Large intestine (tissue), 3 donors: Measurements from ENCODE around the gene PACSIN1. TPM values are rescaled to one million over a fixed set of nuclear protein-coding genes. Genes with fewer than 3 reads are reported as not detected.
A peak's percentile ranks its signal among the peaks of the same experiment; 100 is the strongest.

ENCODE experiments used
- DNase-seq, 2 donors: peaks; one replicate each; pipeline versions ENCODE4 v3.0.0 to v3.0.0-alpha.2; 2013
- H3K27ac ChIP-seq: one replicate; pipeline ENCODE4 v1.5.1; 2013; ENCODE audit warnings: low read length
- H3K27me3 ChIP-seq: 2 replicates; pipeline ENCODE4 v1.6.1; 2013; ENCODE audit warnings: low read length; ENCODE audit not compliant: control insufficient read depth, insufficient read depth
- H3K36me3 ChIP-seq: 2 replicates; pipeline ENCODE4 v1.6.1; 2013; ENCODE audit warnings: low read length; ENCODE audit not compliant: control insufficient read depth, insufficient read depth
- H3K4me1 ChIP-seq: one replicate; pipeline ENCODE4 v1.6.1; 2013; ENCODE audit warnings: low read length; ENCODE audit not compliant: control insufficient read depth, insufficient read depth
- H3K4me3 ChIP-seq: one replicate; pipeline ENCODE4 v1.5.1; 2013; ENCODE audit warnings: low read length
- H3K9me3 ChIP-seq: one replicate; pipeline ENCODE4 v1.6.1; 2013; ENCODE audit warnings: mild to moderate bottlenecking, low read depth, low read length, moderate library complexity; ENCODE audit not compliant: control insufficient read depth
- WGBS: methylation state at CpG from one replicate; pipeline ENCODE4 v1.1.5; 2013; ENCODE audit warnings: low lambda C conversion rate; ENCODE audit not compliant: insufficient coverage; 5-methylcytosine and 5-hydroxymethylcytosine counted together
- polyA plus RNA-seq: library from polyadenylated mRNA; unstranded; fragments of 120-200 nt; gene quantifications from one replicate; pipeline ENCODE4 v1.2.1, GENCODE V29; 2013

The PACSIN1 gene
- polyA plus RNA-seq, 1 donor: 0.33 TPM

DNA sequence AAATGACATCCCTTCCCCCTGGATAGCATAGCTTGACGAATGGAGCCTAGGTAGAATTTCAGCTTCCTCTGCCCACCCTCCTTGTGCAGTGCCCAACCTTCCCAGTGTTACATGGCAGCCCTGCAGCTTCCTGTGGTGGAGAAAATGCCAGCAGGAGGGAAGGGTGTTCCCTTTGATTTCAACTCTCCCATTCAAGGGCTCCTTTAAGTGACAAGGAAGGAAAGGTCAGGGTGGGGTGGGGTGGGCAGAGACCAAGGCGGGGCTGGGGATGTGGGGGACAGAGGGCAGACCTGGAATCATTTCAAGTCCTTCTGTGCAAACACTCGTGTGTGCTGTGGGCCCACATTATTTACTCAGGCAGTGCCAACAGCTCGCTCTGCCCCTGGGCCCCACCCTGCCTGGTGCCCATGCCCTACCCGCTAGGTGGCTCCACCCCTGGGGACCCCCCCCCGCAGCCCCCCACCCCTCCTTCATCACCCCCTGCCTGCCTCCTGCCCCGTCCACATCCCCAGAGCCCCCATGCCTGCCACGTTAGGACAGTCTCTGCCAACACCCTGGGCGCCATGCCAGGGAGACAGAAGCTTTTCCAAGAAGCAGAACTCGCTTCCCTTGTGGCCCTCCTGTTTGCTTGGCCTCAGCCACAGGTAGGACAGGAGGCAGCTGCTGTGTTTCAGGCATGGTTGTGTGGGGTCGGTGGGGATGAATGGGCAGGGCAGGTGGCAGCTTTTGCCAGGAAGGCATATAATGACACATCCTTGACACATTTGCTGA is 80.9 kb downstream of the PACSIN1 start:
- no CpG with 5 or more reads among the region's 11 CpGs for WGBS
- Histone ChIP-seq H3K27ac (no peak overlapping the region), H3K4me1 (peaks cover 10% of the 10 kb centered on the region), H3K27me3 (no peaks in the 10 kb centered on the region), H3K36me3 (no peaks in the 10 kb centered on the region), H3K4me3 (no peak overlapping the region), H3K9me3 (no peaks in the 10 kb centered on the region)
- peak in 1 of 2 donors; percentile 39 for DNase-seq

DNA sequence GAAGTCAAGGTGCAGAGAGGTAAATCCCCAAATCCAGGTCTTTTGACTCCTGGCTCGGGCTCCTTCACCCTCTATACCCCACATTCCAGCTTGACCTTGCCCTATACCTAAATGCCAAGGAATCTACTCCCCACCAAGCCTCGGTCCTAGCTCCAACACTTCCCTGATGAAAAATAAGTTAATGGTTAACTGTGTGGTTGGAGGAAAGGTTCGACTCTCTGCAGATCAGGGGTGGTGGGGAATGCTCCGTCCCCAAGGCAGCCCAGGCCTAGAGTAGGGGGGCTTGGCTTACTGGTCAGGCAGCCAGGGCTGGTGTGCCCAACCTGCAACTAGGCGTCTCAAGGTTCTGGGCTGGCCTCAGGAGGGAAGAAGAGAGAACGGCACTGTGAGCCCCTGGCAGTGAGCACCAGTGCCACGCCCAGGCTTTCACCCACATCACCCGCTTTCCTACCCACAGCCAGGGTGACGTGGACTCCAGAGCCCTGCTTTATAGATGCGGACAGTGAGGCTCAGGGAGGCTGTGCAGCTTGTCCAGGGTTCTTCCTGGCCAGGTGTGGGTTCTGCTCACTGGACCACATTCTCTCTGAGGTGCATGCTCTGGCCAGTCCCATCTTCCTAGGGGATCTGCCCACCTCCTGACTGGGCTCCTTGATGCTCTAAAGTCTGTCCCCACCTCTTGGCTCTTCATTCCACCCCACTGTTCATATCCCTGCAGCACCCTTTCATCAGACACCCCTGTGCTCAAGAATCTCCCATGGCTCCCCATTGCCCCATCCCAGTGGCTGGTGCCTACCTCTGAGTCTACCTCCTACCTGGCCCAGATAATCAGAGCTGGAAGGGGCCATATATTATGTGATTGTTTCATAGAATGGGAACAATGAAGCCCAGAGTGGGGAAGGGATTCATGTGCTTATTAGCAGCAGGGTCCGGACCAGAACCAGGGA is 82.1 kb downstream of the PACSIN1 start:
- H3K4me1 ChIP-seq: peaks cover 10% of the 10 kb centered on the region
- H3K27me3 ChIP-seq: no peaks in the 10 kb centered on the region
- no peak overlapping the region for H3K27ac ChIP-seq
- WGBS: 100% methylated on average over 1 of the region's 11 CpGs
- H3K4me3 ChIP-seq: no peak overlapping the region
- no peaks in the 10 kb centered on the region for H3K9me3 ChIP-seq
- DNase-seq: no peak
- H3K36me3 ChIP-seq: no peaks in the 10 kb centered on the region

DNA sequence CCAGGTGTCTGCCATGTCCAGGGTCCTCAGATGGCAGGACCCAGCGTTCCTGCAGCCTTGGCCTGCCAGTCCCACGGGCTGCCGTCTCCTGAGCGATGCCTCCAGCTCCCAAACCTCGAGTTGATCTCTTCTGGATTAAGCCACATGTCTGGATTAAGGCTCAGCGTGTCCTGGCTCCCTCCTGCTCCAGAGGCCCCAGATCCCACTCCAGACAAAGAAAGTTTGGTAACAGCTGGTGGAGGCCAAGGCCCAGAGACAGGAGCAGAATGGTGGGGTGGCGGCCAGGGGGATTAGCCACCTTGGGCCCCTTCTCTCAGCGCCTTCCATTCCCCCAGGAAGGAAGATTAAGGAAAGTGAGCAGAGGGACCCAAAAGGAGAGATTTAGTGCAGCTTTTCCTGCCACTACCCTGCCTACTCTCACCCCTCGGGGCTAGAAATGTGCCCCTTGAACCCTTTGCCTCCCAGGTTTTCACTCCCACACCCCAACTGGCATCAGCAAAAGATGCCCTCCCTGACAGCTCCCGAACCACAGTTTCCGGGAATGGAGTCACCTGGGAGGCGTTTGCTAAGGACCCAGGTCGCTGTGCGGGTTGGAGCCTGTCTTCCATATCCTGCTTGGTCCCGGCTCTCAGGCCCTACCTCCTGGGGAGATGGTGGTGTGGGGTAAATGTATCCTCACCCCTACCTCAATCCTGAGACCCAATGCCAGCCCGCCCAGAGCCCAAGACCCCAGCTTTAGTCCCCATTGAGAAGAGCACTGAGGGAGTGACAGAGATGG is 83.3 kb downstream of the PACSIN1 start:
- no CpG with 5 or more reads among the region's 16 CpGs for WGBS
- no peak overlapping the region for H3K27ac ChIP-seq

DNA sequence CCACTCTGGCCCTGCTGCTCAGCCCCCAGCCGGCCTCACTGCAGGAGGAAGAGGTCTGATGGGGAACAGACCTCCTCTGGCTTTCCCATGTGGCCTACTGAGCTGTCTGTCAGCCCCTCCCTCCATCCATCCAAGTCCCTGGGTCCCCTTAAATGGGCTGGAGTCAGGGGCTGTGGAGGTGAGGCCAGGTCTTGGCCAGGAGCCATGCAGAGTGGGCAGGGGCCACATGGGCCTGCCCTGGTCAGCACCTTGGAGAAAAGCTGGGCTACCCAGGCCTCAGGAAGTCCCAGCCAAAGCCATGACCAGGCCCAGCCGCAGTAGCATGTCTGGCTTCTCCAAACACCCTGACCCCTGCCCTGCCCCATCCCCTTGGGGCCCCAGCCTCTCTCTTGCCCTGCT is 83.9 kb downstream of the PACSIN1 start:
- H3K27me3 ChIP-seq: no peaks in the 10 kb centered on the region
- no peak for DNase-seq
- no peaks in the 10 kb centered on the region for H3K36me3 ChIP-seq
- H3K9me3 ChIP-seq: no peaks in the 10 kb centered on the region
- H3K4me3 ChIP-seq: no peak overlapping the region
- WGBS: no CpG with 5 or more reads among the region's 2 CpGs
- H3K4me1 ChIP-seq: peaks cover 10% of the 10 kb centered on the region
- H3K27ac ChIP-seq: no peak overlapping the region

More for the DNA sequence above, 83.3 kb downstream of the PACSIN1 start:
- Histone ChIP-seq H3K4me3 (no peak overlapping the region), H3K9me3 (no peaks in the 10 kb centered on the region), H3K4me1 (peaks cover 10% of the 10 kb centered on the region), H3K27me3 (no peaks in the 10 kb centered on the region), H3K36me3 (no peaks in the 10 kb centered on the region)
- no peak for DNase-seq

DNA sequence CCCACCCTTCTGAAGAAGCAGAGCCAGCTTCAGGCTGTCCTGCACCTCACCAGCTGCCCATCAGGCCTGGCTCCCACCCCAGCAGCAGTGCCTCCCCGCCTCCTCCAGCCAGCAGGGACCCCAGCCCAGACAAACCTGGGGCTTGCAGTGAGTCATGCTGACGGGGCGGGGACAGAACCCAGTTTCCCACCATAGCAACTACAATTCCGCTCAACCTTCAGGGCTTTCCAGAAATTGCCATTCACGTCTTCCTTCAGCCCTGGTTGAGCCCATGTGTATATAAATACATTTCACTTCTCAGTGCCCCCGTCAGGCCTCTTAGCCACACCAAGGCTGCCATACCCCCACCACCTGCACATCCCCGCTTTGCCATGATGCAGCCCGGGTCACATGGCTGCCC is 85.8 kb downstream of the PACSIN1 start:
- H3K27ac ChIP-seq: no peak overlapping the region
- peaks cover 8% of the 10 kb centered on the region for H3K4me1 ChIP-seq
- H3K9me3 ChIP-seq: no peaks in the 10 kb centered on the region
- DNase-seq: no peak
- no peak overlapping the region for H3K4me3 ChIP-seq
- H3K27me3 ChIP-seq: no peaks in the 10 kb centered on the region
- no CpG with 5 or more reads among the region's 8 CpGs for WGBS
- H3K36me3 ChIP-seq: no peaks in the 10 kb centered on the region

DNA sequence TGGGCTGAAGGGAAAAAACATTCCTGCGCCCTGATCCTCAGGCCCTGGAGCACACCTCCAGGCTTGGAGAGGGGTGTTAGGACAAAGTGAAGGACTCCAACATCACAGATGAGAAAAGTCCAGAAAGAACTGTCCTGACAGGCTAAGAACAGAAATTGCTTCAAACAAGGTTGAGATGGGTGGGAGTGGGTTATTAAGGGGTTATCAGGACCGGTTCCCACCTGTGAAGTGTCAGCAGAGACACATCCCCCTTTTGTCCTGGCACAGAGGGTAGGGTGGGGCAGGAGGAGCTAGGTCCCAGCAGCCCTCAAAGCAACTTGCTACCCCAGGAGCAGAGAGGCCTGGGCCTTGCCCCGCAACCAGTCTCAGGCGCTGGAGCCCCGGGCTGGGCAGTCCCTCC is 86.7 kb downstream of the PACSIN1 start:
- Histone ChIP-seq H3K4me1 (peaks cover 4% of the 10 kb centered on the region), H3K27me3 (no peaks in the 10 kb centered on the region), H3K36me3 (no peaks in the 10 kb centered on the region), H3K4me3 (no peak overlapping the region), H3K27ac (no peak overlapping the region), H3K9me3 (no peaks in the 10 kb centered on the region)
- WGBS: no CpG with 5 or more reads among the region's 5 CpGs
- DNase-seq: no peak

DNA sequence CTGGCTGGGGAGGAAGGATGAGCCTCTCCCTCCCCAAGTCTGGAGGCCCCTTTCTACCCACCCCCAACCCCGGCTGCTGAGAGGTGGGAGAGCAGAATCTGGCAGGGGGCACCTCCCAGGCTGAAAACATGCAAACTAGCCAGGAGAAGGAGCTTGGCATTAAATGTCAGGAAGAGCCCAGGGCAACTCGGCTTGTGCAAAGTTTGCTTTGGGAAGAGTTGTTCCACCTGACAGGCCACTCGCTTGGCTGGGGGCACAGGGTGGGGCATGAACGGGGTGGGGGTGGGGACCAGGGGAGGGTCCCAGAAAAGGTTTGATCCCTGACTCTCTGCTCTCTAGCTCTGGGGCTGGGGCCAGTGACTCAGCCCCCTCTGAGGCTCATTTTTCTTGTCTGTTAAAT is 87.3 kb downstream of the PACSIN1 start:
- DNase-seq: no peak
- H3K27ac ChIP-seq: no peak overlapping the region
- H3K4me3 ChIP-seq: no peak overlapping the region
- no peaks in the 10 kb centered on the region for H3K27me3 ChIP-seq
- WGBS: no CpG with 5 or more reads among the region's 4 CpGs
- no peaks in the 10 kb centered on the region for H3K36me3 ChIP-seq
- H3K4me1 ChIP-seq: peaks cover 4% of the 10 kb centered on the region
- no peaks in the 10 kb centered on the region for H3K9me3 ChIP-seq

DNA sequence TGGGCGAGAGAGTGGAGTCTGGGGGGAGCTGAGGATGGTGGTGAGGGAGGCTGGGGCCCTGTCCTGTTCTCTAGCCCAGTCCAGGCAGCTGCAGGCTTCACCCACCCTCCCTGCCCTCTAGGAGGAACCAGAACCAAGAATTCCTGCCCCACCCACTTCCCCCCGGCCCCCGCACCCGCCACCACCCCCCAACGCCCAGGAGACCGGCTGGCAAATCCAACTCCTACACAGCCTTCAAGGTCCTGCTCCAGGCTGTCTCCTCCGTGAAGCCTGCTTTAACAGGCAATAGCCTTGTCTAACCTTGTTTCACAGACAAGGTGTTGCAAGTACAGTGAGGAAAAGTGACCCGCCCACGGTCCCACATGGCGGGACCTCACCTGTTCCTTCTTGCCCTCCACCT is 87.9 kb downstream of the PACSIN1 start:
- H3K9me3 ChIP-seq: no peaks in the 10 kb centered on the region
- H3K4me3 ChIP-seq: no peak overlapping the region
- WGBS: no CpG with 5 or more reads among the region's 10 CpGs
- no peaks in the 10 kb centered on the region for H3K36me3 ChIP-seq
- no peak for DNase-seq
- H3K27me3 ChIP-seq: no peaks in the 10 kb centered on the region
- no peak overlapping the region for H3K27ac ChIP-seq
- peaks cover 4% of the 10 kb centered on the region for H3K4me1 ChIP-seq

DNA sequence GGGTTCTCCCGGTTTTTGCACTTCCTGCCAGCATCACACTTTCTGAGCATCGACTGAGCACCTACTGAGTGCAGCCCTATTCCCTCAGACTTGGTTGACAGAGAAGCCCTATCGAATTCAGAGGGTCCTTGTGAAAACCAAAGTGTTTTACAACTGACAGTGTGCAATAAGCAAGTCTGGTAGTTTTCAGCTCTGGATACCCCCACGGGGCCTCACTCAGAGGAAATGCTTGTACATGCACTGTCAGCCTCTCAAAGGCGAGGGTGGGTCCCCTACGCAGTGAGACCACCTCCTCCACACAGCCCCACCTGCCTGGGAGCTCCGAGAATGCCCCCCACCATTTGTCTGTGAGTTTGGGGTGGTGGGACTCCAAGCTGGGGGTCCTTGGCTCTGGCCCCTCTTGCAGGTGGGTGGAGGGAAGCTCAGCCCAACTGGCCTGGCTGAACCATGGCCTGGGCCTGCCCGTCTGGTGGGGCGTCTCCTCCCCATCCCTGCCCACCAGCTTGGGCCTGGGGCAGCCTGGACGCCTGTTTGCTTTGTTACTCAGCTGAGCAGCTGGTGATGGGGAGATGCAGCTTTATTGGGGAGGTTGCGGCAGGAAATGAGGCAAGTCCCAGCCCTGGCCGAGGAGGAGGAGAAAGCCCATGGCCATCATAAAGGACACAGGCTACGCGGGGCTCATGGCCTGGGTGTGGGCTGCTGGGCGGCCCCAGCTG is 88.6 kb downstream of the PACSIN1 start:
- no CpG with 5 or more reads among the region's 15 CpGs for WGBS
- no peak overlapping the region for H3K27ac ChIP-seq
- peak overlapping the region; percentile 1 for H3K4me3 ChIP-seq
- peak in 1 of 2 donors; percentile 9 for DNase-seq
- H3K36me3 ChIP-seq: no peaks in the 10 kb centered on the region
- H3K27me3 ChIP-seq: no peaks in the 10 kb centered on the region
- H3K9me3 ChIP-seq: no peaks in the 10 kb centered on the region
- peaks cover 4% of the 10 kb centered on the region for H3K4me1 ChIP-seq

DNA sequence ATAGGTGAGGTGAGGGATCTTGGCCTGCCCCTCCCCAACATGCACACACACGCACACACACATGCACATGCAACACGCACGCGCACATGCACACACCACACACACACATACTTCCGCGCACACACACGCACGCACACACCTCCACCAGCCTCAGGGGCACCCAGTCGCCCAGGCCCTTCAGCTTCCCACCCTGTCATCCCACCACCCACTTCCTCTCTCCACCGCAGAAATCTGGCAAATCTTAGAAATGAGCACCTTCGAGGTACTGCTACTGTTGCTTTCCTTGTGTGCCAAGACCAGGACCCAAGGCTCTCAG is 89.1 kb downstream of the PACSIN1 start:
- Histone ChIP-seq H3K27me3 (no peaks in the 10 kb centered on the region), H3K36me3 (no peaks in the 10 kb centered on the region), H3K27ac (no peak overlapping the region), H3K4me1 (peaks cover 4% of the 10 kb centered on the region), H3K9me3 (no peaks in the 10 kb centered on the region), H3K4me3 (peak overlapping the region; percentile 26)
- 90% methylated on average over 4 of the region's 11 CpGs for WGBS
- DNase-seq: no peak
